ENCODE data around the gene PISD.

DNA sequence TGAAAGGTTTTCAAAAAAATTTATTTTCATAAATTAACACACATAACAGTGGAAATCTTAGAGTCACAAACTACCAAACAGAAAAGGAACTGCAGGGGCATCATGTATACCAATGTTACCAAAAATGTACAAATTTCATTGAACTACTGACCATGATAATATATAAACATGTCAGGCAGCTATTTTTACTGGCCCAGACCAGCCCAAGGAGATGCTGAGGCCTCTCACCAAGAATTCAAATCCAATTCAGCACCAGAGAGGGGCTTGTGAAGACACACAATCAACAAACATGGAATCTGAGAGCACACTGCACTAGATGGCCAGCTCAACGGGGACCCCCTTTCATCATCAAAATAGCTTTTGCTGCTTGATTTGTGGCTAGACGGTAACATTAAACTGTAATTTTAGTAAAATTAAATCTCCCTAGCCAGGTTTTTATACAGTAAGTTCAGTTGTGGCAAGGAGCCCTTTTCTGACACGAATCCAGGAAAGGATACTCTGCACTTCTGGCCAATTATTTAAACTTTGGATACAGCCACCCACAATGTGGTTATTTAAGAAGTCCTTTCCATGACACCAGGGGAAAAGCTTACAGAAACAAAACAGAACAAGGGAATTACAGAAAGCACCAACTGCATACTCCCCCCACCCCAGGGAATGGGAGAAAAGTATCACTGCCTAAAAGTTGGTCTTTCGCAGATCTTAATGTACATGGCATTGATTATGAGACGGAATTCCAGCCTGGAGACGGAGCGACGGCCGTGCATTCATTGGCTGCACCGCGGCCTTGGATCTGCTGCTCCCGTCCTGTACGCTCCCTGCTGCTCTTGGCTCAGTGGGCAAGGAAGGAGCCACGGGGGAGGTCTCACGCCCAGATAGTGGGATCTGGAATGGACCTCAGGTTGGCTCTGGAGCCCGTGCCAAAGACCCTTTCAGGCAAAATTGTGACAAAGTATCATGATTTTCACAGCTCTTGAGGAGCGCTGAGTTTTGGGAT lies 19.6 kb upstream of the PISD start:
- no peak for TF ChIP-seq GATA2 (IDR thresholded peaks at IDR 0.05; ENCODE audit: low read depth, low read length)
- TF ChIP-seq GATA3 (IDR thresholded peaks at IDR 0.05; ENCODE audit: low read depth, low read length) = no peak

All from SH-SY5Y (cell line).